Measurements from ENCODE around the gene PTPRN2. TPM values are rescaled to one million over a fixed set of nuclear protein-coding genes. Genes with fewer than 3 reads are reported as not detected.

Gene PTPRN2
- total and polyA plus RNA-seq, 2 of the 13 experiments (the other 11 are each of a cell fraction or from before 2014, with no cell fraction given), result 2.5 to 24.2 TPM

DNA sequence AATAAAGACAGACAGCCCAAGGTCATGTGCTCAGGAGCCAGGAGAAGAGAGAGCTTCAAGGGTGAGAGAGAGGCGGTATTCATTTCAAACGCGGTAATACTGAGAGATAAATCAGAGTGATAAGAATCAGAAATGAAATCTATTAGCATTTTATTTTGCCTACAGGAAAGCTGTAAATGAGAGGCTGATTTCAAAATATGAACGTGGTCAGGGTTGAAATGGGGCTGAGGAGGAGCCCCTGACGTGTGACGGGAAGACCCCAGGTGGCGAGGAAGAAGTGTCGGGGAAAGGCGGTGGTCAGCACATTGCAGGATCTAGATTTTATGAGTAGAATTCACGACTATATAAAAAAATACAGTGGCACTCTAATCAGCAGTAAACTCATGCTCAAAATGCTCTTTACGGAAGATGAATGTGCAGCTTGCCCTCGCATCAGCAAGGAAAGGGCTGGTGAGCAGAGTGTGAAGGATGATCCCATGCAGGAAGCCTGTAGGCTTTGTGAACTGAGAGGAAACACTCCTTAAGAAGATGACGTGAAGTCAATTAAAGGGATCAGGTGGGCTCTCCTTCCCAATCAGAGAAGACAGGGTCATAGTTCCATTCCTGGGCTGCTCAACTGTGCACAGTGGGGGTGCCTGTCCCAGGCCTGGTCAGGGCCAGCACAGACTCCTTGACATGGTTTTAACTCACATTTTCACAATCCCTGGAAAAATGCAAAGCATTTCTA is 360.2 kb downstream of the PTPRN2 start:
- ChIA-PET POLR2A (no interaction called here), CTCF (ENCODE audit: low intra/inter-chr PET ratio, low total read pairs) (no interaction called here)
- in situ Hi-C loops (cut with HindIII; ENCODE audit: extremely low pct_ligation_motif_present, low pct_unique_long_range_greater_than_20kb) (no loop called here), intact Hi-C loops (cut with micrococcal nuclease; ENCODE audit: unreplicated experiment) (no loop called here)
- Histone ChIP-seq H3K9me3 (ENCODE audit: low read length) (peaks cover 18% of the 10 kb centered on the region), H3K9ac (ENCODE audit: insufficient read depth, low read depth, low read length) (no peak overlapping the region), H3K4me2 (ENCODE audit: low read depth, low read length) (no peak overlapping the region), H3K27ac (ENCODE audit: extremely low read length, insufficient read depth, low read length) (no peak overlapping the region), H3K4me3 (replicated peaks in 1 of 3; ENCODE audit: insufficient read depth in 1 of 3, low read depth in 2 of 3, low read length in 3 of 3) (no peak overlapping the region), H2AFZ (ENCODE audit: low read length) (no peak overlapping the region), H3K79me2 (ENCODE audit: insufficient read depth, low read length) (no peaks in the 10 kb centered on the region), H3K36me3 (replicated peaks in 1 of 2; ENCODE audit: control insufficient read depth in 1 of 2, insufficient read depth in 2 of 2, low read length in 2 of 2) (no peaks in the 10 kb centered on the region), H3K4me1 (ENCODE audit: insufficient read depth, low read length) (no peaks in the 10 kb centered on the region), H4K20me1 (ENCODE audit: insufficient read depth, low read length) (peaks cover 26% of the 10 kb centered on the region; the same call in 1 of the 2 replicates), H3K27me3 (ENCODE audit: control insufficient read depth in 1 of 2, insufficient read depth in 2 of 2, low read length in 2 of 2) (no peaks in the 10 kb centered on the region)
- no peak for TF ChIP-seq SP2 (CRISPR knock-in tag; IDR thresholded peaks at IDR 0.05)
- ATAC-seq (no peak), FAIRE-seq (no peak), DNase-seq (ENCODE audit: low spot score) (no peak)
- WGBS (ENCODE audit: low lambda C conversion rate), result 80% methylated on average over 13 of the region's 13 CpGs
- no TSS peak for BruUV-seq (replicated peaks)

DNA sequence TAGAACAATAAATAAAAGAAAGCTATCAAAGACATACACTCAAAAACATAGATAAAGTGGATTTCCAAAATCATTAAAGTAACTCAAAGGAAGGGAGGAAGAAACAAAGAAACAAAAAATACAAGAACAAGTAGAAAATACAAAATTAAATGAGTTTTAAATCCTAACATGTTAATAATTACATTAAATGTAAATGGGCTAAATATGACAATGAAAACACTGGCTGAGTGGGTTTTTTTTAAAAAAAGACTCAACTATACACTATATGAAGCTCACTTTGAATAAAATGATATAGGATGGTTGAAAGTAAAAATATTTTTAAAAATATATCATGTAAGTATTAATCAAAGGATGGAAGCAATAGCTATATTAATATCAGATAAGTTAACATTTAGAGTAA is 371.4 kb downstream of the PTPRN2 start:
- in situ Hi-C loops (cut with HindIII; ENCODE audit: extremely low pct_ligation_motif_present, low pct_unique_long_range_greater_than_20kb), result no loop called here
- H3K27ac ChIP-seq (ENCODE audit: extremely low read length, insufficient read depth, low read length), result no peak overlapping the region
- DNase-seq (ENCODE audit: low spot score) (no peak), FAIRE-seq (no peak), ATAC-seq (no peak)
- H4K20me1 ChIP-seq (ENCODE audit: insufficient read depth, low read length), result peaks cover 46% of the 10 kb centered on the region
- POLR2A ChIA-PET, result no interaction called here
- BruUV-seq (replicated peaks), result no TSS peak
- peaks cover 7% of the 10 kb centered on the region for H3K4me1 ChIP-seq (ENCODE audit: insufficient read depth, low read length)
- no peak overlapping the region for H3K4me3 ChIP-seq (replicated peaks in 1 of 3; ENCODE audit: insufficient read depth in 1 of 3, low read depth in 2 of 3, low read length in 3 of 3)
- no peaks in the 10 kb centered on the region for H3K36me3 ChIP-seq (replicated peaks in 1 of 2; ENCODE audit: control insufficient read depth in 1 of 2, insufficient read depth in 2 of 2, low read length in 2 of 2)
- intact Hi-C loops (cut with micrococcal nuclease; ENCODE audit: unreplicated experiment), result no loop called here
- H3K9ac ChIP-seq (ENCODE audit: insufficient read depth, low read depth, low read length), result no peak overlapping the region
- 0 out of 2 replicates have a peak, but pooled peaks cover under 1% of the 10 kb centered on the region for H3K9me3 ChIP-seq (ENCODE audit: low read length)
- H2AFZ ChIP-seq (ENCODE audit: low read length), result no peak overlapping the region
- H3K79me2 ChIP-seq (ENCODE audit: insufficient read depth, low read length), result no peaks in the 10 kb centered on the region
- CTCF ChIA-PET (ENCODE audit: low intra/inter-chr PET ratio, low total read pairs), result no interaction called here
- no peaks in the 10 kb centered on the region for H3K27me3 ChIP-seq (ENCODE audit: control insufficient read depth in 1 of 2, insufficient read depth in 2 of 2, low read length in 2 of 2)
- TF ChIP-seq SMAD1 (CRISPR knock-in tag; IDR thresholded peaks at IDR 0.05; ENCODE audit: borderline replicate concordance, low read depth), result no peak
- no peak for TF ChIP-seq SMYD3 (CRISPR knock-in tag; IDR thresholded peaks at IDR 0.05)
- no peak for TF ChIP-seq DPF2 (CRISPR knock-in tag; IDR thresholded peaks at IDR 0.05; ENCODE audit: borderline replicate concordance, low read depth)
- no peak for TF ChIP-seq ZMYM3 (CRISPR knock-in tag; IDR thresholded peaks at IDR 0.05)
- no peak for TF ChIP-seq ZBTB46 (CRISPR knock-in tag; IDR thresholded peaks at IDR 0.05; ENCODE audit: borderline replicate concordance)
- TF ChIP-seq, protein P1, sequence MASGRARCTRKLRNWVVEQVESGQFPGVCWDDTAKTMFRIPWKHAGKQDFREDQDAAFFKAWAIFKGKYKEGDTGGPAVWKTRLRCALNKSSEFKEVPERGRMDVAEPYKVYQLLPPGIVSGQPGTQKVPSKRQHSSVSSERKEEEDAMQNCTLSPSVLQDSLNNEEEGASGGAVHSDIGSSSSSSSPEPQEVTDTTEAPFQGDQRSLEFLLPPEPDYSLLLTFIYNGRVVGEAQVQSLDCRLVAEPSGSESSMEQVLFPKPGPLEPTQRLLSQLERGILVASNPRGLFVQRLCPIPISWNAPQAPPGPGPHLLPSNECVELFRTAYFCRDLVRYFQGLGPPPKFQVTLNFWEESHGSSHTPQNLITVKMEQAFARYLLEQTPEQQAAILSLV (CRISPR knock-in tag; IDR thresholded peaks at IDR 0.05; ENCODE audit: borderline replicate concordance), result no peak
- TF ChIP-seq, protein P2, sequence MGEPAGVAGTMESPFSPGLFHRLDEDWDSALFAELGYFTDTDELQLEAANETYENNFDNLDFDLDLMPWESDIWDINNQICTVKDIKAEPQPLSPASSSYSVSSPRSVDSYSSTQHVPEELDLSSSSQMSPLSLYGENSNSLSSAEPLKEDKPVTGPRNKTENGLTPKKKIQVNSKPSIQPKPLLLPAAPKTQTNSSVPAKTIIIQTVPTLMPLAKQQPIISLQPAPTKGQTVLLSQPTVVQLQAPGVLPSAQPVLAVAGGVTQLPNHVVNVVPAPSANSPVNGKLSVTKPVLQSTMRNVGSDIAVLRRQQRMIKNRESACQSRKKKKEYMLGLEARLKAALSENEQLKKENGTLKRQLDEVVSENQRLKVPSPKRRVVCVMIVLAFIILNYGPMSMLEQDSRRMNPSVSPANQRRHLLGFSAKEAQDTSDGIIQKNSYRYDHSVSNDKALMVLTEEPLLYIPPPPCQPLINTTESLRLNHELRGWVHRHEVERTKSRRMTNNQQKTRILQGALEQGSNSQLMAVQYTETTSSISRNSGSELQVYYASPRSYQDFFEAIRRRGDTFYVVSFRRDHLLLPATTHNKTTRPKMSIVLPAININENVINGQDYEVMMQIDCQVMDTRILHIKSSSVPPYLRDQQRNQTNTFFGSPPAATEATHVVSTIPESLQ (CRISPR knock-in tag; conservative IDR thresholded peaks at IDR 0.05), result no peak
- no peak for TF ChIP-seq SIX4 (CRISPR knock-in tag; IDR thresholded peaks at IDR 0.05)
- no peak overlapping the region for H3K4me2 ChIP-seq (ENCODE audit: low read depth, low read length)
